GM12872 (cell line): ENCODE measurements around the gene SLC38A3.

Experiments
- TF ChIP-seq, protein P1 (sequence below): IDR thresholded peaks from 3 replicates; pipeline ENCODE4 v1.5.1; 2011; ENCODE audit warnings: low read depth, mild to moderate bottlenecking, low read length, moderate library complexity; ENCODE audit not compliant: insufficient read depth

SLC38A3 gene

DNA sequence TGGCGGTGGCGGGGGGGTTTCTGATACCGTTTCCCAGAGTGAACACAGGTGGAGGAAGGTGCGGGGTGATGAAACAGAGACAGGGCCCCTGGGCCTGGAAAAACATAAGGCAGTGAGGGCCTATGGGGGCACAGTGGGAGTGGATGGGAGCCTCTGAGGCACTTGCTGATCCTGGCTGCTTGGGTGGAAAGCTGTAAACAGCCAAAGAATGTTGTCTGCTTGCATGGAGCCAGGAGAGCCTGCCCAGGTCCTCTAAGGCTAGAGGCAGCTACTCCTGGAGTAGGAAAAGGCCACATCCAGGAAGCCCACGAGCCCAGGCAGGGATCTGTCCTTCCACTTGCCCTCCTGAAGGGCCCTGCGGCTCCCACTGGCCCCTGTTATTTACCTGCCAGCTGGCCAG, 60.9 kb downstream of the SLC38A3 start:
- TF ChIP-seq, protein P1, sequence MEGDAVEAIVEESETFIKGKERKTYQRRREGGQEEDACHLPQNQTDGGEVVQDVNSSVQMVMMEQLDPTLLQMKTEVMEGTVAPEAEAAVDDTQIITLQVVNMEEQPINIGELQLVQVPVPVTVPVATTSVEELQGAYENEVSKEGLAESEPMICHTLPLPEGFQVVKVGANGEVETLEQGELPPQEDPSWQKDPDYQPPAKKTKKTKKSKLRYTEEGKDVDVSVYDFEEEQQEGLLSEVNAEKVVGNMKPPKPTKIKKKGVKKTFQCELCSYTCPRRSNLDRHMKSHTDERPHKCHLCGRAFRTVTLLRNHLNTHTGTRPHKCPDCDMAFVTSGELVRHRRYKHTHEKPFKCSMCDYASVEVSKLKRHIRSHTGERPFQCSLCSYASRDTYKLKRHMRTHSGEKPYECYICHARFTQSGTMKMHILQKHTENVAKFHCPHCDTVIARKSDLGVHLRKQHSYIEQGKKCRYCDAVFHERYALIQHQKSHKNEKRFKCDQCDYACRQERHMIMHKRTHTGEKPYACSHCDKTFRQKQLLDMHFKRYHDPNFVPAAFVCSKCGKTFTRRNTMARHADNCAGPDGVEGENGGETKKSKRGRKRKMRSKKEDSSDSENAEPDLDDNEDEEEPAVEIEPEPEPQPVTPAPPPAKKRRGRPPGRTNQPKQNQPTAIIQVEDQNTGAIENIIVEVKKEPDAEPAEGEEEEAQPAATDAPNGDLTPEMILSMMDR = no peak

DNA sequence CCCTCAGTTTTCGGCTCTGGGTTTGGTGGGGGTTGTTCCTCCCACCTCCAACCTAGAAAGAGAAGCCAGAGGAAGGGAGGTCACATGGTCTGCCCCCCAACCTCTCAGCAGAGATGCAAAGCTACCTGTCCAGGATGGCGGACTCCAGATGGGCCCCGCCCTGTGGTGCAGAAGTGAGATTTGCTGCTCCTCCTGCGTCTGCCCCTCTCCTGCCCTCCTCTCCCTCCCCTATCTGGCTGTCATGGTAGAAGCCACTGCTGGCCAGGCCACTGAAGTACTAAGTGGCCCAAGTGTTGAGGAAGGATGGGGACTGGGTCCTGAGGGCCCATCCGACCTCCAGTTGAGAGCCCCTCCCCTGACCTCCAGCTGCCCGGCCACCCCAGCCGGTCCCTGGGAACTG, 61.8 kb downstream of the SLC38A3 start:
- TF ChIP-seq, protein P1 = no peak

DNA sequence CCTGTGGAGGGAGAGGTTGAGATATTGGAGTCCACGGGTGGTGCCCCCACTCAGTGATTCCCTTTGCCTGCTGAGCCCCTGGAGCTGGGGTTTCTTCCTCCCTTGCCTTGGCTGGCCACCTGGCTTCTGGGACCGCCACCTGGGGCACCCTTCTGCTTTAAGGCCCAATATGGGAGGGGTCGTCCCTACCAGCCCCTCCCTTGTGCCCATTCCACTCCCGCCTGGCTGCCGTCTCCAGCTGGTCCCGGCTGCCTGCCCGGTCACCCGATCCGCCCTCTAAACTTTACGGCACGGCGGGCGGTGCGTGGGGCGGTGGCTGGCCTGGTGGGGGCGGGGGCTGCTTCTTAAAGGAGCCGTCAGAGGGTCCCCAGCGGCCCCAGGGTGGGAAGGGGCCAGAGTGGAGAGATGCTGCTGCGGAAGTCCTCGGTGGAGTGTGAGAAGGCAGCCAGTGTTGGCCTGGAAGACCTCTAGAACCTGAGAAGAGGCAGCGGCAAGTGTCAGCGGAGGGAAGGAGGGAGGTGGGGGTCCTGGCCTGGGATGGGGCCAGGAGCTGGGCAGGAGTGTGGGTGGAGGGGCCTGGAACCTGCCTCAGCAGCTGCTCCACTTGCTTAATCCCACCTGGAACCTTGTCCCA, 62.3 kb downstream of the SLC38A3 start:
- TF ChIP-seq, protein P1 = no peak

- TF ChIP-seq, protein P1 = no peak
Measured at GRCh38 chr3:50268276-50268675, 63.2 kb downstream of the SLC38A3 start.

DNA sequence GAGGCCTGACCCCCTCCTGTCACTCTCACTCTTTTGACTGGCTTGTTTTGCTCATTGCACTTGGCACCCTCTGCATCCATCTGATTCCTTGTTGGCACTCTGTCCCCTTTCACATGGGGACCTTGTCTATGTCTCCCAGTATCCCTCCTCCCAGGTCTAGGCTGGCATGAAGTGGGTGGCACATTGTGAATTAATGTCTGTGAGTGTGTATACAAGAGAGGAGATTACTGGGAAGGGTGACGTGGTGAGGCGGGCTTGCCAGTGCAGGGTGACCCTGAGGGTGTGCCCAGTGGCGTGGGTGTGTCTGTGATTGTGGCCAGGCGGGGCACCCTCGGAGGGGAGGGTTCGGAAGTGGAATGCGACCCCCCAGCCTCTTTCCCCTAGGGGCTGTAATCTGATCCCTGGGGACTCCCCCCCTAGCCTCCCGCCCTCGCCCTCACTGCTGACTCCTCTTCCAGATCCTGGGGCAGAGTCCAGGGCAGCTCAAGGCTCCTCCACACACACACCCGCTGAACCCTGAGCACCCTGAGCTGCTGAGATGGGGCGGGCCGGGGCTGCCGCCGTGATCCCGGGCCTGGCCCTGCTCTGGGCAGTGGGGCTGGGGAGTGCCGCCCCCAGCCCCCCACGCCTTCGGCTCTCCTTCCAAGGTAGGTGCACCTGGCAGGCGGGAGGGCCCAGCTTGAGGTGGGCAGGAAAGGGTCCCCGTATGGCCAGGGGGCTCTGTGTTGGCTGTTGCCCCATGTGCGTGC, 63.8 kb downstream of the SLC38A3 start, which contains the start of gene SEMA3B:
Gene SEMA3B, plus strand, starts transcription at position 445 of the 749 bp plus-strand sequence. Its CDS starts 94 bp downstream, at position 539.
- TF ChIP-seq, protein P1 = no peak

GRCh38 chr3:50269460-50269859, 64.4 kb downstream of the SLC38A3 start:
- TF ChIP-seq, protein P1 = no peak

- TF ChIP-seq, protein P1 = no peak
Measured at GRCh38 chr3:50269977-50270413, 64.9 kb downstream of the SLC38A3 start.
